HG03025 (cell line): ENCODE results near the gene ASTN2.
"Not testable (repeated sequence)": the region's sequence is repeated elsewhere in the genome, so short reads cannot be mapped to it uniquely, and the experiment has no call there.

Source experiments
- ATAC-seq: cut with Tn5 transposase; IDR thresholded peaks from one replicate; pipeline ENCODE4 v1.9.1; 2021; ENCODE audit warnings: mild to moderate bottlenecking, moderate library complexity; ENCODE audit not compliant: unreplicated experiment, low FRiP score

Gene ASTN2

DNA sequence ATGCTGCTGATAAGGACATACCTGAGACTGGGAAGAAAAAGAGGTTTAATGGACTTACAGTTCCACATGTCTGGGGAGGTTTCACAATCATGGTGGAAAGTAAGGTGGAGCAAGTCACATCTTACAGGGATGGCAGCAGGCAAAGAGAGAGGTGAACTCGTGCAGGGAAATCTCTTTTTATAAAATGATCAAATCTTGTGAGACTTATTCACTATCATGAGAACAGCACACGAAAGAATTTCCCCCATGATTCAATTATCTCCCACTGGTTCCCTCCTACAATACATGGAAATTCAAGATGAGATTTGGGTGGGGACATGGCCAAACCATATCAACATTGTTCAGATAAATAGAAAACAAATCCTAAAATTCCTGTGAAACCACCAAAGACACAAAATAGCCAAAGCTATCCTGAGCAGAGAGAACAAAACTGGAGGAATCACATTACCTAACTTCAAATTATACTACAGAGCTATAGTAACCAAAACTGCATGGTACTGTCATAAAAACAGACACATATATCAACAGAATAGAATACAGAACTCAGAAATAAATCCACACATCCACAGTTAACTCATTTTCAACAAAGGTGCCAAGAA lies 958.3 kb downstream of the ASTN2 start:
- no peak for ATAC-seq

DNA sequence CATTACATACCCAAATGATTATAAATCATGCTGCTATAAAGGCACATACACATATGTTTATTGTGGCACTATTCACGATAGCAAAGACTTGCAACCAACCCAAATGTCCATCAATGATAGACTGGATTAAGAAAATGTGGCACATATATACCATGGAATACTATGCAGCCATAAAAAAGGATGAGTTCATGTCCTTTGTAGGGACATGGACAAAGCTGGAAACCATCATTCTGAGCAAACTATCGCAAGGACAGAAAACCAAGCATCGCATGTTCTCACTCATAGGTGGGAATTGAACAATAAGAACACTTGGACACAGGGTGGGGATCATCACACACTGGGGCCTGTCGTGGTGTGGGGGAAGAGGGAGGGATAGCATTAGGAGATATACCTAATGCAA lies 960.3 kb downstream of the ASTN2 start:
- not testable (repeated sequence) for ATAC-seq

- no peak for ATAC-seq
These were observed 961.1 kb downstream of the ASTN2 start for GRCh38 chr9:116453785-116454184.

DNA sequence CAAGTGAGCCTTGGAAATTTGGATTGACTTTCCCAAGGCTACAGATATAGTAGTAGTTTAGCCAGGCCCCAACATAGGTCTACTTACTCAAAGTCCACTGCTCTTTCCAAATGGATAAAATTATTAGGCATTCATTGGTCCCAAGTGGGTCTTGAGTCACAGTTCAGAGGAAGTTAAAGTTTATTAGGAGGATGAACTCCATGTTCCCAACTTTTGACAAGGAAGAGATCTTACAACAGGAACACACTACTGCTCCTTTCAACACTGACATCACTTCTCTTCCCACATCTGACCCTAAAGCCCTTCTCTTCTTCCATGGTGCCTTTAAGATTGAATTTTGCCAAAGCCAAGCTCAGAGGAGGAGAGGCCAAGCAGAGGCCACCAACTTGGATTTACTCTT lies 962.2 kb downstream of the ASTN2 start:
- no peak for ATAC-seq

DNA sequence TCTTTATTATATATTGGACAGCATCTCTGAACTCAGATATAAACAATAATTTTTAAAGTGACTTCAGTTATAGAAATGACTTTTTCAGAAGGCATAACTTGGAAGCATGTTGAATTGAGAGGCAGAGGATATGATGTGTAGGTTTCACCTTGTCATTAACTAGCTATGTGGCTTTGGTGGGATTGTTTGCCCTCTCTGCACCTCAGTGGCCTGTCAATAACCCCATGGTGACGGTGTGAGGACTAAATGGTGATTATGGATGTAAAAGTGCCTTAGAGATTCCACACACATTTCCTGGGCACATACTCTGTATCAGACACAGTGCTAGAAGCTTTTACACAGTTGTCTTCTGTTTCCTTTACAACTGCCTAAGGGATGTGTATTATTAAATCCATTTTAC lies 962.6 kb downstream of the ASTN2 start:
- no peak for ATAC-seq

- no peak for ATAC-seq
These were observed 963.2 kb downstream of the ASTN2 start for GRCh38 chr9:116451500-116452115.

- peak; percentile 72 for ATAC-seq
These were observed 964.3 kb downstream of the ASTN2 start for GRCh38 chr9:116450378-116451139.

- ATAC-seq: no peak
These were observed 964.9 kb downstream of the ASTN2 start for GRCh38 chr9:116449949-116450348.

DNA sequence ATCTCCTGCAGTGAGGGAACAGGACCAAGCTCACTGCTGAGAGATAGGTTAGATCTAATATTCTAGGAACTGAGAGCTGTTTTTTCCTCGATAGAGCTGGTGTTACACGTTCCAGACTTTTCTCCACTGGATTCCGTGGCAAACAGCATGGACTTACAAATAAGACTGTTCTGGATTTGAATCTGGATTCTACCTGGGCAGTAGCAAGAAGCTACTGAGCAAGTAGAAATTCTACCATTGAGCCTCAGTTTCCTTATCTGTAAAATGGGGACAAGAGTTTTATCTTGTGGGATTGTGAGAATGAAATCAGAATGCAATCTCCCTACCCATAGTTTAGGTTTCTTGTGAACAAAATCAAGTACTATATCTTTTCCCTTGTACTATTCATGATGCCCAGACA lies 966.4 kb downstream of the ASTN2 start:
- no peak for ATAC-seq

GRCh38 chr9:116447934-116448333 lies 966.9 kb downstream of the ASTN2 start:
- ATAC-seq: no peak

GRCh38 chr9:116442528-116442927 lies 972.3 kb downstream of the ASTN2 start:
- no peak for ATAC-seq

DNA sequence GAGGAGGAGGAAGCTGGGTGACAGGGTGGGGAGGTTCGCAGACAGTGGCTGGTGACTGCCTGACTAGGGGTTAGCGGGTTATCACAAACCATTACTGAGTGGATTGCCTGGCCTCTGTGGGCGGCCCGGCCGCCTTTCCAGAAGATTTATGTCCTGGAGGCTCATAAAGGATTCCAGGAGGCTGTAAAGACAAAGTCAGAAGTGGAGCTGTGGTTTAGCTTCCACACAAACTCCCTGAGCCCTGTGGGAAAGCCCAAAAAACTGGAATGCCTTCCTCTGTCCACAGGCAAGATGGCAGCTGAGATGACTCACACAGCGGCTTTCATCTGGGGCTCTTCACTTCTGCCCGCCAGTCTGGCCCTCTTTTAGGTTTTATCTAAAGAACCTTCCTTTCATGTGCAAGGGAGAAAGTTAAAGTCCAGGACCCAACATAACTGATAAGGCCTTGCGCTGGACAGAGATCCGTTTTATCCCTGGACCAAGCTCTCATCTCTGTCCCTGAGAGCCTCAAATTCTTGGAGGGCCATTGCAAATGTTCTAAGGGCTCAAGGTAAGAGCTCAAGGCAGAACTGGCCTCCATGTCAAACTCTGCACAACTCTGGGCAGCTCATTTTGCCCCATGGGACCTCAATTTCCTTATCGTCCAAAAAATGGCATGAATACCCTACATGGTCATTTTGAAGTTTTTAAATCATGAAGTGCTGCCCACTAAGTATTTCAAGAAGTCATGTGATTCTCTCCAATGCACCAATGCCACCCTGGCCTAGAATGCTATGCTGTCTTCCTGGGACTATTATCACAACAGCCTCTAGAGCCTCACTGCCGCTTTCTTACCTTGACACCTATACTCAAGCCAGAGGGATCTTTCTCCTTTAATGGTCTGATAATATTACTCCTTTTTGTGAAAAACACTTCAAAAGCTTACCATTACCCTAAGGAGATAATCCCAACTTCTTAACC lies 977.2 kb downstream of the ASTN2 start:
- ATAC-seq: no peak

GRCh38 chr9:116436121-116436520 lies 978.7 kb downstream of the ASTN2 start:
- no peak for ATAC-seq

DNA sequence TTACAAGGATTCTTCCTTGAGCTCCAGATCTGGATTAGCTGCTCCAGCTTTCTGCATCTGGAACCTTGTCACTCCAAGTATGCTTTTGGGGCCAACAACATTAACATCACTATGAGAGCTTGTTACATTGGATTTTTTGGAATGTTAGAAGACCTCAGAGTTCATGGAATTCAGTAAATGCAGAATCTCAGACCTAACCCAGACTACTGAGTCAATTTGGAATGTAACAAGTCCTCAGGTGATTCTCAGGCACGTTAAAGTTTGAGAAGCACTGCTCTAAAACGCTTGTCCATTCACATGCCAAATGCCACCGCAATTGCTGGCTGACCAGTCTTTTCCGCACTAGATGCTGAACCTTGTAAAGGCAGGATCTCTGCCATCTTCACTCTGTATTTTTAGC lies 979.2 kb downstream of the ASTN2 start:
- no peak for ATAC-seq

DNA sequence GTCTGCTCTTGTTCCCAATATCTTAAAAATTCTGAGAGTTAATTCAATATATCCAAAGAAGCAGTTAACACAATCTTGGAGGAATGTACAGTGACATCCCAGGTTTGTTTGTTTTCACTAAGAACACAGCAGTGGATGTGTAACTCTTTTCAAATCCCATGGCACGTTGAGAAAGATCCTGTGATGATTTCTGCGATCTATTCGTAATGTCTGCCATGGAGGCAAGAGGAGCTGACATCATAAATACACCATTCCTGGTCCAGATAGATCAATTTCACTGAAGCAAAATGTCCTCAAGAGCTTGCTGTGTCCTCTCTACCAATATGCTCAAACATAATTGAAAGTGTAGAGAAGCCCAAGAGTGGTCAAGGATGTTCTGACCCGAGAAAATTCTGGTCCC lies 980.5 kb downstream of the ASTN2 start:
- ATAC-seq: no peak

GRCh38 chr9:116432051-116432450 lies 982.8 kb downstream of the ASTN2 start:
- no peak for ATAC-seq

DNA sequence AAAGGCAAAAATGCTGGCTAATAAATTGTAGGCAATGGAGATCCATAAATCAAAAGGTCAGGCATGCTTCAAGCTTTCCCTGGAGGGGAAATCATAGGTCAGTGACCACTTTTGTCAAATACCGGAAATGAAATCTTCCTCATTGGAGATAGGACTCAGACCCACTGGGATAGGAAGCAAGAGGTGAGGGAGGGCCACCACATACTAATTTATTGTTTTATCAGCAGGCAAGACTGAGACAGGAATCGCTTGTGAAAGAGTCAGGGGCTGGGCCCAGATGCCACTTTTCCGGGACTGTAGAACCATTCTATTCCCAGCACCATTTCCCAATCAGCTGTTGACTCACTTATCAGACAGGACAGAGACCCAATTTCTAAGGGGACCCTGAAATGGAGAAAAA lies 984.0 kb downstream of the ASTN2 start:
- ATAC-seq: no peak

GRCh38 chr9:116425244-116425643 lies 989.6 kb downstream of the ASTN2 start:
- no peak for ATAC-seq

- ATAC-seq: no peak
These were observed 991.7 kb downstream of the ASTN2 start for GRCh38 chr9:116423149-116423548.

DNA sequence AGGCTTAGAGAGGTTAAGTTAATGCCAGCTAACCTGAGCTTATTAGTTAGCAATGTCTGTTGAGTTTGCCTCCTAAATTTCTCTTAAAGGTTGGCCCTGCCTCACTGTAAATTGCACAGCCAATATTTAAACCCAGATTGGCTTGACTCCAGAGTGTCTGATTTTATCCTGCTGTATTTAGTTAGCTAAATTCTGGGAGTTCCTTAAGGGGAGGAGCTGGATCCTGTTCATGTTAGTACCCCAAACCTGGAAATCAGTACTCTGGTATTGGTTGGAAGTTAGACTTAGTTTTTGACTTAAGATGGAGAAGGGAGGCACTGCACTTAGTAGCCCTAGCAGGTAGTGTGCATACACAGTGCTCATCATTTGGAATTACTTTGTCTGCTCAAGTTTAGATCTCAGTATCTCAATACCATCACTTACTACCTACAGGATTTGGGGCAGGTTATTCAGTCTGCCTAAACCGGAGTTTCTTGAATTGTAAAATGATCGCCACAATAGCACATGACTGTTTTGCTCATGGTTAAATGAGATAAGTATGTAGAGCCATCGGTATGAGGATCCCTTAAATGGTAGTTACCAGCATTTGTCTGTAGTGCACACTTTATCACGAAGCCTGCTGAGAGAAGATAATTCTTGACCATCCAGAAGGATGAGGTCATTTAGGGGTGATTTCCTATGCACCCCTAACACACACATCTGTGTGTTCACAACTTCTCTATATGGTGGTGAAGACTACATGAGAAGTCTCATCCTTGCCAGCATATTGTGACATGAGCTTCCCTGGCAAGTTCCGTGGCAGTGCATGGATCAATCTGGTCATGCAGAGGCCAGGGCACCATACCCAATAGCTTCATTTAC lies 992.5 kb downstream of the ASTN2 start:
- ATAC-seq: no peak
